NCI-H187 (cell line): ENCODE results near the gene NHEJ1.

Source experiments
- DNase-seq, 2 experiments: peaks; one replicate each; lab custom pipeline; 2025; lab: John Stamatoyannopoulos, UW

NHEJ1 gene

DNA sequence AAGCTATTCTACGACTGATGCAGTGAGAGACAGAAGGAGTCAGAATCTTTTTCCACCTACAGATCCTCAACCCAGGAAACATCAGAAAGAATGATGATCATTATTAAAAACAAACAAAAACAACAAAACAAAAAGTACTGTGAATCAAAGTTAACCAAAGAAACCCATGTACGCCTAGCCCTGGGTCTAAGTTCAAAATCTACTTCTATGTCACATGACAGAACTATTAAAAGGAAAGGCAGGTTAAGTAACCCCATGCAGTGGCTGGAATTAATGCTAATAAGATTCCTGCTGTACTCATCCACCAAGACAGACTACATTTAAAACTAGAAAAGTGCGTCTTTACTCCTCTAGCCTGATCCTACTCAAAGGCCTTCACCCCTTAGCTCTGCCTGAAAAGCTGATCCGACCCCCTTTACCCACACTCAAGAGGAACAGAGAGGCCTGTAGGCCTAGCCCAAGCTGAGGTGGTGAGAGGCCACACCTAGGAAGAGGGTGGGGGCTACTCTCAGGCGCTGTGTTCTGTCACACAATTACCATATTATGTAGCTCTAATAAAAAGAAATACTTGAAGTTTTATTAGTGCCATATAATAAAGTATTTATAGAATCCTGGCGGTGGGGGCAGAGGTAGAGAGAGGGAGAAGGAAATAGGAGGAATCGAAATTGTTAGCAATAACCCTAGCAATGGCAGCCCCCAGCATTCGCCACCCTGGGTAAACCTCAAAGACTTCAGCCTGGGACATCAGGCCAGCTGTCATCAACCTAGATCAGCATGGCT is 37.1 kb downstream of the NHEJ1 start:
- no peak for DNase-seq

DNA sequence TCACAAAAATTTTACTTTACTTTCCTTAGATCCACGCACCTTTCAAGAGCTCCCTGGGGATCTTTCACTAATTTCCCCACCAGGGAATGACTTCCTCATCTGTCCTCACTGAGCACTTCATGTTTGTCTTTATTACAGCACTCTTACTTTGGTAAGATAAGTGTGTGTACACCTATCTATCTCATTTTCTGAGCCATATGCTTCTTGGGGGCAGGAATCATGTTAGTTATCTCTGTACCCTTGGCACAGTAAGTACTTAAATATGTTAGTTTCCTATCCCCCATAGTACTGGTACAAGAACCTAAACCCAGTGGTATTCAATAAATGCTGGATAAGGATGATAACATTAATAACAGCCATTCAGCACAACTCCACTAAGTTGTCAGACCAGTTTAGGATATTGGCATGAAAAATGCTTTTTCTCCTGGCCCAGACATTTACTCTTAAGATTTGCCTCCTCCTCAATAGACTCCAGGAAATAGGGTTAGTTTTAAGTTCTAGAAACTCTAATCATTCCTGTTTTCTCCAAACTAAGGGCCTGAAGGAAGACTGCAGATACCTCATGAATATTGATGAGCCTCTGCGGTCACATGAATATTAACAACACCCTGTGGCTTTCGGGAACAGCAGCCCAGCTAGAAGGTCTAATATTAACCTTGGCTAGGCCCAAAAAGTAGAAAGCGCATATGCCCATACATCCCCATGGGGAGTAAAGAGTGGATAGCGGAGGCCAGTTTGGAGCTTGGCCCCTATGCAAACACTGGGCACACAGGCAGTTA is 38.2 kb downstream of the NHEJ1 start:
- no peak for DNase-seq

GRCh38 chr2:219120082-219120481 is 40.5 kb downstream of the NHEJ1 start:
- DNase-seq = no peak

GRCh38 chr2:219119422-219120043 is 41.1 kb downstream of the NHEJ1 start:
- DNase-seq = no peak

DNA sequence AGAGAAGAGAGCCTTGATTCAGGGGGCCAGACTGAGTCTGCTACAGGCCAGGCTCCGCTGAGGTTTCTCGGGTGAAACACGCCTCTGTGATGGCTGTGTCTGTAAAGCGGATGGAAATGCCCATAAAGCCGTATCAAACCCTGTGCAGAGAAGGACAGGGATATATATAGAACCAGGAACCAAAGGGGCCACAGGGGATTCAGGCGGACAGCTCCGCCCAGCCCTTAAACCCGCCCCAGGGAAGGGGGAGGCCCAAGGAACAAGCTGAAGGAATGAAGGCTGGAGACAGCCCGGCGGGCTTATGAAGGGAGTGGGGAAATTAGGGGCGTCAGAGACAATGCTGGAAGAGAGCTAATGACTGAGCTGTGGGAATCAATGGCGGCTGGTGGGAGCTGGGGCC is 42.1 kb downstream of the NHEJ1 start:
- DNase-seq = no peak

DNA sequence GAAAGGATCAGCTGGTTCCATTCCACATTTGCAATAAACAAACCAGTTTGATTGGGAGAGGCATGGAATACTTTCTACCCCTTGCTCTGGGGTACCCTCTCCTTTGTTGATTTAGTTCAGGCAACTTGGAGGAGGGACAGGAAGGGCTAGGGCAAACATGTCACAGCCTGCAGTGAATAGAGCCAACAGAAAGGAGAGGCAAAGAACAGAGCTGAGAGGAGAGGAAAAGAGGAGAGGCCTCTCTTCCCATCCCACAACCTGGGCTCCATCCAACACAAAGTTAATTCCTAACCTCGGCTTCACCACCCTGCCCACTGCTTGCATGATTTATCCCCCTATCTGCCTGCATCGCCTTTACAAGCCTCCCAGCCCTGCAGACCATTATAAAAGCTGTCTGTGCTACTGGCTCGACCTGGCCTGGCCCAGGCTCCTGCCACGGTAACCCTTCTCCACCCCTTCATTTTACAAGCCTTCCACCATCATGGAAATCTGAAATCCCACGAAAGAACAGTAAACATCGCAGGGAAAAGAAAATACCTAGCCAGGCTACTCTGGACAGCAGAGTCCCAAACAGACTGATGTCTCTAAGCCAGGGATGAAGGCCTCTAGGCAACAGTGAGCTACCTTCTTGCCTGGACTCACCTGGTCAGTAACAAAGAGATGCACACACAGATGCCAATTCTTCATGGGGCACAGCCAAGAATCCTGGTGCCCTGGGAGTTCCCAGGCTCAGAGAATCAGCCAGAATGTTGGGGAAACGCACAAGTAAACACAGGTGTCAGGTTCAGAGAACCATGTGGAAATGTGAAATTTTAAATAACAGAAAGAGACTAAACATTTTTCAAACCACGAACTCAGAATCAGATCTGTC is 43.6 kb downstream of the NHEJ1 start:
- no peak for DNase-seq

- no peak for DNase-seq
Observed at GRCh38 chr2:219112651-219113338, 47.8 kb downstream of the NHEJ1 start.

DNA sequence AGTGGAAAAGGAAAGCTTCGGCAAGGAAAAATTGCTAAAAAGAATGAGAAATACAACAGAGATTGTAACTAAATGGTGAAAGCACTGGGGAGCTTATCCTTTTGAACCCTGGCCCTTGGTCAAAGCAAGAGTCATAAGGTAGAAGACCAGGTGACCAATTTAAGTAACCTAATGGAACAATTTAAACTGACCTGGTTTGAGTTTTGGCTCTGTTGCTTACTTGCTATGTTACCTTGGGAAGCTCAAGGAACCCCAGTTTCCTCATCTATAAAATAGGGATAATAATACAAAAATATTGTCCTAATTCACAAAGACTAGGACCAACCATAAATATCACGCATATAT is 48.6 kb downstream of the NHEJ1 start:
- no peak for DNase-seq

GRCh38 chr2:219111375-219112061 is 49.1 kb downstream of the NHEJ1 start:
- no peak for DNase-seq

DNA sequence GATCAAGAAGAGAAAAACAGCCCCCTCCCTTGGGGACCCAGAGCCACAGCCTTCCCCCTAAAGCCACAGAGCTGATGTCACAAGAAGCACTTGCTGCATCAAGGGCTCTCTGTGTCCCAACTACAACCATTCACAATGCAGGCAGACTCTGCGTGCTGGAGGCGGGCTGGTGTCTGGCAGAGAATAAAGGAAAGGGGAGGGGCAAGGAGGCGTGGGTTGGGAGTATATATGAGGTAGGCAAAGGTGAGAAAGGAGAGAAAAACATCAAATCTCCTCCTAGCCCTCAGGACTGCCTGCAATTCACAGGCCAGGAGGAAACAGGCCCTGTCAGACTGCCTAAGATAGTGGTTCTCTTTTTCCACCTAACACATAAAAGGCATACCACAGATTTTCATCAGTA is 51.1 kb downstream of the NHEJ1 start:
- no peak for DNase-seq

DNA sequence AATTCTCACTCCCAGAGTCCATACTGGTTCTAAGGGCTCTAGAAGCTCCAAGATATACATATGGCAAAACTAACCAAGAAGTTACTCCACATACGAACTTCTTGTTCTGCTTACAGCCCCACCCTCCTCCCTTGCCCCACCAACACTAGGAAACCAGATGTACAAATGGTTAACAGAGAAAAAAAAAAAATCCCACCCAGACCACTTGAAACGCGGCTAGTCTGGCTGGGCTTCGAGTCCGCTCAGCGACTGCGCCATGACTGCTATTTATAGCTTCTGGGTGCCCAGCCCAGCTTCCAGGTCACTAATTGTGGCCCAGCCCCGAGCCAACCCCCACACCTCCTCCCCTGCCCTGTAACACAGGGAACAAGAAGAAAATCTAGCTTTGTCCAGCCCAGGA is 52.9 kb downstream of the NHEJ1 start:
- no peak for DNase-seq

GRCh38 chr2:219106251-219106650 is 54.4 kb downstream of the NHEJ1 start:
- DNase-seq = no peak

- no peak for DNase-seq
Observed at GRCh38 chr2:219104107-219105035, 56.2 kb downstream of the NHEJ1 start.

- DNase-seq = no peak
Observed at GRCh38 chr2:219099329-219099728, 61.3 kb downstream of the NHEJ1 start.

DNA sequence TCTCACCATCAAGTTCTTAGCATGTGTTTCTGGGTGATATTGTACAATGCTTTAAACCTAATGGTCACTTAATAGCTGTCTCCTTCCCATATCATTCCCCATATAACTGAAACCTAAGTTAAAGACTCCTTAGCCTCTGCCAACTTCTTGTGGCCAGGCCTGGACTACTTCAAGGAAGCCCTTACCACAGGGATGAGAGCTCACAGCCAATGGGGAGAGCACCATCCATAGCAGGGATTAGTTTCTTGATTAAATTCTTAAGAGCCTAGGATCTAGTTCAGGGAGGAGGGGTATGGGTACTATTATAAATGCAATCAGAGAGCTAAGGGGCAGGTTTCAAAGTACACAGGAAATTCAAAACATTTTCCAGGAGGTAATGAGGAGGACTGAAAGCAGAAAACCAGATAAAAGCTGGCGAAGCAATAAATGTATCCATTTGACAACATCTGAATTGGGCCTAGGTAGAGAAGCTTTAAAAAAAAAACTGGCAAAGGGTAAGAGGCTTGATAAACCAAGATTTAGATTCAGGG is 65.1 kb downstream of the NHEJ1 start:
- DNase-seq = no peak

- no peak for DNase-seq
Observed at GRCh38 chr2:219094171-219094570, 66.4 kb downstream of the NHEJ1 start.

- DNase-seq = no peak
Observed at GRCh38 chr2:219090436-219091299, 69.9 kb downstream of the NHEJ1 start.

GRCh38 chr2:219089330-219089729 is 71.3 kb downstream of the NHEJ1 start:
- DNase-seq = no peak

DNA sequence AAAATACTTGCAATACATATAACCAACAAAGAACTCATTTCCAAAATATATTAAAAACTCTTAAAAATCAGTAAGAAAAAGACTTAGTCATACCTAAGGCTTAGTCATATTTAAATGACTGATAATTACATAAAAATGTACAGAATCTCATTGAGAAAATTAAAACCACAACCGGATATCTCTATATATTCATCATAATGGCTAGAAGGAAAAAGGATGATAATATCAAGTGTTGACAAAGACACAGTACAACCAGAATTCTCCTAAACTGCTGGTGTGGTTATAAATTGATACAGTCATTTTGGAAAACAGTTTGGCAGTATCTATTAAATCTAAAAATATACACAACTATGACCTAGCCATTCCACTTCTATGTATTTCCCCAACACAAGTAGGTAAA is 72.8 kb downstream of the NHEJ1 start:
- no peak for DNase-seq
